Effector memory CD4-positive, alpha-beta T cell (primary cell): ENCODE results near the gene C3orf20.

ENCODE experiments used
- DNase-seq, 3 donors: peaks; one replicate each; pipeline ENCODE4 v3.0.0-alpha.2; 2020
- H3K27ac ChIP-seq: 2 replicates; pipeline ENCODE4 v1.7.0; 2013; ENCODE audit warnings: mild to moderate bottlenecking, low read length, moderate library complexity; ENCODE audit not compliant: insufficient read depth, poor library complexity, severe bottlenecking
- H3K27me3 ChIP-seq: replicated peaks from 2 replicates; pipeline ENCODE4 v1.7.0; 2013; ENCODE audit warnings: mild to moderate bottlenecking, low read length; ENCODE audit not compliant: insufficient read depth, control insufficient read depth, poor library complexity, severe bottlenecking
- H3K36me3 ChIP-seq: 2 replicates; pipeline ENCODE4 v1.7.0; 2013; ENCODE audit warnings: mild to moderate bottlenecking, low read length, moderate library complexity; ENCODE audit not compliant: control insufficient read depth, insufficient read depth
- H3K4me1 ChIP-seq: 2 replicates; pipeline ENCODE4 v1.7.0; 2013; ENCODE audit warnings: low read length, mild to moderate bottlenecking; ENCODE audit not compliant: control insufficient read depth, insufficient read depth, poor library complexity, severe bottlenecking
- H3K4me3 ChIP-seq: 2 replicates; pipeline ENCODE4 v1.7.0; 2013; ENCODE audit warnings: low read length, low read depth, mild to moderate bottlenecking; ENCODE audit not compliant: insufficient read depth, poor library complexity, severe bottlenecking
- H3K9me3 ChIP-seq: 2 replicates; pipeline ENCODE4 v1.7.0; 2013; ENCODE audit warnings: mild to moderate bottlenecking, low read length, moderate library complexity; ENCODE audit not compliant: control insufficient read depth

Gene C3orf20

DNA sequence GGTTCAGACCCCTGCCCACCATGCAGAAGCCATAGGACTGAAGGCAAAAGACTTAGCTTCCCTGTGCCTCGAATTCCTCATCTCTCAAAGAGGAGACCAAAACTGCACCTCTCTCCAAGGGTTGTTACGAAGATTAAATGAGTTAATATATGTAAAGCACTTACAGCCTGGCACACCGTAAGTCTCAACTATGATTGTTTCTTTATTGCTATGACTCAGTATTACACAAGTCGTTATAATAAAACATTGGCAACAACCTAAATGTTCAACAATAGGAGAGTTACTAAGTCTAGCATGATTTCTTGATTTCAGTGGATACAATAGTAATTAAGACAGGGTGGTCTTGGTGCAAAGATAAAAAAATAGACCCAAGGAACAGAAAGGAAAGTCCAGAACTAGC is 124.2 kb downstream of the C3orf20 start:
- Histone ChIP-seq H3K27me3 (no peaks in the 10 kb centered on the region), H3K4me1 (no peaks in the 10 kb centered on the region)
- no peak for DNase-seq

DNA sequence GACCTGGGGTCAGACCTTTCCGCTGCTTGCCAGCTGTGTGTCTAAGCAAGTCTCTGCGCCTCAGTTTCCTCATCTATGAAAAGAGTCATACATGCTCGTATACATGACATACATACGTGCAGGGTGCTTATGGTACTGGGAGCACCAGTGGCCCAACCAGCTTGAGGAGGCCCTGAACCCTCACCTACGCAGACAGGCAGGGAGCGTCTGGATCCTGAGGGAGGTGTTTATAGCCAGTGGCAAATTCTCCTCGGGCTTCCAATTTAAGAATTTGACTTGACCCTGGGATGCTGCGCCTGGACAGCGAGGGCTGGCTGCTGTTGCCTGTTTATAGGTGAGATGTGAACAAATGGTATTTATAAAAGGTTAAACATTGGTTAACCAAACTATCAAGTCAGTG is 126.1 kb downstream of the C3orf20 start:
- no peak for DNase-seq
- no peaks in the 10 kb centered on the region for H3K4me1 ChIP-seq
- no peaks in the 10 kb centered on the region for H3K27me3 ChIP-seq
- no peaks in the 10 kb centered on the region for H3K36me3 ChIP-seq
- H3K4me3 ChIP-seq: no peak overlapping the region
- H3K9me3 ChIP-seq: no peaks in the 10 kb centered on the region
- H3K27ac ChIP-seq: no peak overlapping the region

More for the DNA sequence above, 124.2 kb downstream of the C3orf20 start:
- no peaks in the 10 kb centered on the region for H3K9me3 ChIP-seq
- no peak overlapping the region for H3K4me3 ChIP-seq
- no peaks in the 10 kb centered on the region for H3K36me3 ChIP-seq
- H3K27ac ChIP-seq: no peak overlapping the region

GRCh38 chr3:14801668-14802380 is 126.9 kb downstream of the C3orf20 start:
- no peak for DNase-seq
- Histone ChIP-seq H3K27ac (no peak overlapping the region), H3K4me3 (no peak overlapping the region), H3K27me3 (no peaks in the 10 kb centered on the region), H3K9me3 (no peaks in the 10 kb centered on the region), H3K4me1 (no peaks in the 10 kb centered on the region), H3K36me3 (no peaks in the 10 kb centered on the region)

DNA sequence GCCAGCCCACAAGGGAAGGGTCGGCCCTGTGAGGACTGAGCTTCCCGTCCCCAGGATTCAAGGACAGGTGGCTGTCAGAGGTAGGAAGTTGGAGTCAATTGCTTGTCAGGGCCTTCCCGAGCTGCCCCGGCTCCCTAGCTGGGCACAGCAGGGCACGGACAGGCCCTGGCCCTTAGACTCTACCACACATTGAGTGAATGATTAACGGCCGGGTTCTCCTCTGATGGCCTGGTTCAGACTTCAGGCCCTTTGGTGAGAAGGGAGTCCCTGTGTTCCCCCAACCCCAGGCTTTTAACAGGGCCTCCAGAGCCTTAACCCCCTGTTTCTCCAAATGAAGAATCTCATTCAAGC is 127.4 kb downstream of the C3orf20 start:
- no peak for DNase-seq
- H3K36me3 ChIP-seq: no peaks in the 10 kb centered on the region
- H3K9me3 ChIP-seq: no peaks in the 10 kb centered on the region
- no peak overlapping the region for H3K4me3 ChIP-seq
- H3K4me1 ChIP-seq: no peaks in the 10 kb centered on the region
- no peaks in the 10 kb centered on the region for H3K27me3 ChIP-seq
- no peak overlapping the region for H3K27ac ChIP-seq

- Histone ChIP-seq H3K36me3 (no peaks in the 10 kb centered on the region), H3K27me3 (no peaks in the 10 kb centered on the region), H3K4me1 (no peaks in the 10 kb centered on the region), H3K27ac (no peak overlapping the region), H3K9me3 (no peaks in the 10 kb centered on the region), H3K4me3 (no peak overlapping the region)
- DNase-seq: no peak
Observed at GRCh38 chr3:14803101-14803980, 128.4 kb downstream of the C3orf20 start.

- no peak for DNase-seq
- Histone ChIP-seq H3K36me3 (no peaks in the 10 kb centered on the region), H3K4me3 (no peak overlapping the region), H3K4me1 (no peaks in the 10 kb centered on the region), H3K27me3 (no peaks in the 10 kb centered on the region), H3K27ac (no peak overlapping the region), H3K9me3 (no peaks in the 10 kb centered on the region)
Observed at GRCh38 chr3:14803981-14804834, 129.3 kb downstream of the C3orf20 start.

DNA sequence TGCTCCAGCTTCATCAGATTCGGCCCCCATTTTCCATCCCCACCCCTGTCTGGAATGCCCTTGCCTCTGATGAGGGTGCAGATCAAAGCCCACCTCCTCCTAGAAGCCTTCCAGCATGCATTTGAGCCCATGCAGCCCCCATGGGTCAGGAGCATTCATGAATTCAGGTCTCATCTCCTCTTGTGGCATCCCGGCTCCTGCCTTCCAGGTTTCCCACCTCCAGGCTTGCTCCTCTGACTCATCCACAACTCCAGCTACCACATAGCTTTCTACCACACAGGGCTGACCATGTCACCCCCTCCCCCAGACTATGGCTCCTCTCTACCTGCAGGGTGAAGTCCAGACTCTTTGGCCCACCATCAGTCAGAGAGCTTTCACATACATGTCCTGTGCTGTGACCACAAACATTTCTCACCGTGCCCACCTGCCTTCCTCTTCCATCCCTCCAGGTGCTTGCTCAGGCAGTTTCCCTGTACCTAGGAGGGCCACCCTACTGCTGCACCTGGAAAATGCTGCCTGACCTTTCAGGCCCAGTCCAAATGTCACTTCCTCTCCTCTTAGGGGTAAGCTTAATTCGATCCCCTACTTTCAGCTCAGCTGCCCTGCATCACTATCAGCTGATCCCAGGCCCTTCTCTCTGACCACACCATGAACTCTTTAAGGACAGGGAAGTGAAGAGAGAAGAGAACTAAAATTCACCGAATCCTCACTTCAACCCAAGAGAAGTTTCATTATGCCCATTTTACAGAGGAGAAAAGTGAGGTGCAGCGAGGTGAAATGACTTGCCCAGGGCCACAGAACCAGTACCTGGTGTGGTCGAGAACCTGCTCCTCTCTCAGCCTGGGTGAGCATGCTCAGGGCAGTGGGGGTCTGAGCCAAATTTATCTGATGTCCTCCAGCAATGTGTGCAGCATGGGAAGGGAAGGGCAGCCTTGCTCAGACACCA is 130.2 kb downstream of the C3orf20 start:
- Histone ChIP-seq H3K27ac (no peak overlapping the region), H3K4me3 (no peak overlapping the region), H3K36me3 (no peaks in the 10 kb centered on the region), H3K9me3 (no peaks in the 10 kb centered on the region), H3K27me3 (no peaks in the 10 kb centered on the region), H3K4me1 (no peaks in the 10 kb centered on the region)
- no peak for DNase-seq

DNA sequence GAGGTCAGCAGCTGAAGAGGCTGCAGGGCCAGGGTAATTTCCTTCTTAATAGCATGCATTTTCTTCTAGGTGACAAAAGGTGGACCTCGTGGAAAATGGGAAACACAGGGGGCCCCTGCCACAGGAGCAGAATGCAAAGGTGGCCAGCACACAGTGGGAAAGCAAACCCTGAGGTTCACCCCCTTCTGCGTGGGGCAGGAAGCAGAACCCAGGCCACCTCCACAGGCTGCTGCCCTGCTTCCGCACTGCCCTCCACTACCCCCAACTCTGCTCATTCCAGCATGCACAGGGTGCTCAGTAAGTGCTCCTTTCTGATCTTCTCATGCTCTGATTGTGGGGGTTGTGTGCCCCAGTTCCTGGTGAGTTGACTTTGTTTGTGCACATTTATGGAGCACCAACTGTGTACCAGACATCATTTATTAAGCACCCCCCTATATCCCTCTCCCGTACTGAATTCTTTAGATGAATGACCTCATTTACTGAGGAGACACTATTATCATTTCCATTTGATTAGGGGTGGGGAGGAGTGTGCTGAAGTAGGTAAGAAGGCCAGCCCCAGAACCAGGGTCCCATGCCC is 131.1 kb downstream of the C3orf20 start:
- H3K9me3 ChIP-seq: no peaks in the 10 kb centered on the region
- H3K36me3 ChIP-seq: no peaks in the 10 kb centered on the region
- peaks cover 4% of the 10 kb centered on the region for H3K4me1 ChIP-seq
- peaks cover 2% of the 10 kb centered on the region for H3K27me3 ChIP-seq
- DNase-seq: no peak
- no peak overlapping the region for H3K4me3 ChIP-seq
- no peak overlapping the region for H3K27ac ChIP-seq
